K562 (cell line): ENCODE data around the gene HNRNPA2B1. TPM values are rescaled to one million over a fixed set of nuclear protein-coding genes. Genes with fewer than 3 reads are reported as not detected.

Source experiments
- E2F3 ChIP-seq: fragments of 250-450 bp; sonication (Bioruptor Pico); IDR thresholded peaks from 2 replicates; pipeline ENCODE4 v1.4.0; 2020; ENCODE audit warnings: mild to moderate bottlenecking
- ELF2 ChIP-seq: fragments of 250-450 bp; sonication (Bioruptor Pico); IDR thresholded peaks from 2 replicates; pipeline ENCODE4 v1.5.0; 2021; ENCODE audit warnings: mild to moderate bottlenecking
- ETV1 ChIP-seq: fragments of 450-650 bp; conservative IDR thresholded peaks from 2 replicates; pipeline ENCODE4 v1.6.1; 2016; ENCODE audit warnings: missing genetic modification characterization, control low read depth, low read depth, missing compliant biosample characterization
- GABPB1 ChIP-seq: sonication (generic); formaldehyde crosslinking; IDR thresholded peaks from 2 replicates; pipeline ENCODE4 v1.8.0; 2022; ENCODE audit warnings: mild to moderate bottlenecking, missing genetic modification reagents
- GATA2 ChIP-seq: sonication (generic); formaldehyde crosslinking; IDR thresholded peaks from 2 replicates; pipeline ENCODE4 v1.4.0; 2020; ENCODE audit warnings: mild to moderate bottlenecking, missing genetic modification reagents
- GMEB1 ChIP-seq: fragments of 250-450 bp; sonication (Bioruptor Pico); IDR thresholded peaks from 2 replicates; pipeline ENCODE4 v1.4.0; 2020; ENCODE audit warnings: mild to moderate bottlenecking
- HNRNPK ChIP-seq: fragments of 200-400 bp; formaldehyde crosslinking; IDR thresholded peaks from one replicate; pipeline ENCODE4 v1.6.1; 2018; ENCODE audit warnings: mild to moderate bottlenecking, low read depth, low read length; ENCODE audit not compliant: poor library complexity, severe bottlenecking
- MAZ ChIP-seq, 2 experiments: fragments of 450-650 bp in 1 of 2; sonication (generic) in 1 of 2; formaldehyde crosslinking; IDR thresholded peaks in 1 of 2; conservative IDR thresholded peaks in 1 of 2; 2 replicates each; pipeline versions ENCODE4 v1.4.0 to v1.5.0; 2020; ENCODE audit warnings: mild to moderate bottlenecking in 1 of 2, missing genetic modification reagents in 1 of 2
- MBD2 ChIP-seq: sonication (generic); IDR thresholded peaks from 2 replicates; pipeline ENCODE4 v1.6.1; 2016; ENCODE audit warnings: low read depth, borderline replicate concordance
- MEF2A ChIP-seq: IDR thresholded peaks from 2 replicates; pipeline ENCODE4 v1.6.1; 2011; ENCODE audit warnings: low read depth, mild to moderate bottlenecking, low read length, moderate library complexity; ENCODE audit not compliant: control insufficient read depth
- MNT ChIP-seq, 2 experiments: fragments of 450-650 bp; conservative IDR thresholded peaks; 2 replicates each; pipeline ENCODE4 v1.6.1; 2017; ENCODE audit warnings: mild to moderate bottlenecking in 2 of 2, moderate library complexity in 2 of 2
- MXI1 ChIP-seq: IDR thresholded peaks from 2 replicates; pipeline ENCODE4 v1.6.1; 2011; ENCODE audit warnings: low read depth, mild to moderate bottlenecking, improper control_type of control experiment, low read length
- NONO ChIP-seq, 2 experiments: fragments of 200-400 bp in 1 of 2; fragments of 450-650 bp in 1 of 2; formaldehyde crosslinking in 1 of 2; IDR thresholded peaks; 2 replicates each; pipeline ENCODE4 v1.6.1; 2017; ENCODE audit warnings: low read depth in 2 of 2, mild to moderate bottlenecking in 2 of 2, moderate library complexity in 2 of 2, low read length in 1 of 2
- PCBP1 ChIP-seq: fragments of 200-400 bp; formaldehyde crosslinking; IDR thresholded peaks from 2 replicates; pipeline ENCODE4 v1.6.1; 2018; ENCODE audit warnings: mild to moderate bottlenecking, low read depth, low read length; ENCODE audit not compliant: poor library complexity, severe bottlenecking
- RBM34 ChIP-seq: fragments of 200-400 bp; formaldehyde crosslinking; IDR thresholded peaks from 2 replicates; pipeline ENCODE4 v1.6.1; 2018; ENCODE audit warnings: low read length, borderline replicate concordance; ENCODE audit not compliant: insufficient read depth
- RERE ChIP-seq: sonication (generic); formaldehyde crosslinking; IDR thresholded peaks from 2 replicates; pipeline ENCODE4 v1.8.0; 2023; ENCODE audit warnings: missing genetic modification reagents, mild to moderate bottlenecking, borderline replicate concordance
- RNF2 ChIP-seq: sonication (generic); IDR thresholded peaks from 2 replicates; pipeline ENCODE4 v1.6.1; 2016
- ZKSCAN1 ChIP-seq: fragments of 150-350 bp; IDR thresholded peaks from 2 replicates; pipeline ENCODE4 v1.6.1; 2016; ENCODE audit warnings: low read depth, low read length
- ZNF311 ChIP-seq: fragments of 250-450 bp; sonication (Bioruptor Pico); IDR thresholded peaks from 2 replicates; pipeline ENCODE4 v1.4.0; 2020; ENCODE audit warnings: mild to moderate bottlenecking, moderate library complexity
- polyA plus RNA-seq, 8 experiments: library from polyadenylated mRNA; depleted of rRNA in 4 of 8; stranded (reverse) in 5 of 8; unstranded in 3 of 8; fragments of >200 nt; fragmentation: Nextera tagmentation in 2 of 8; fragmentation: Illumina TruSeq in 1 of 8; extraction: Ambion mirVana in 2 of 8; extraction: Trizol in 1 of 8; gene quantifications; 2 replicates each; pipeline versions ENCODE4 v1.2.1 to v1.2.3, GENCODE V29; 2011 to 2014; ENCODE audit warnings: inconsistent platforms in 1 of 8, missing spikeins in 1 of 8
- total RNA-seq, 7 experiments: library from RNA; depleted of rRNA in 6 of 7; stranded (reverse); fragments of >200 nt in 6 of 7; fragmentation: Illumina TruSeq in 2 of 7; extraction: Trizol in 2 of 7; gene quantifications; 2 replicates each; pipeline versions ENCODE4 v1.2.1 to v1.2.3, GENCODE V29; 2011 to 2021; ENCODE audit warnings: low replicate concordance in 1 of 7

The HNRNPA2B1 gene
- total and polyA plus RNA-seq, 9 of the 15 experiments (the other 6 are each of a cell fraction or from before 2014, with no cell fraction given) = 630 to 1,989 (median 865) TPM

- TF ChIP-seq GABPB1 (CRISPR knock-in tag) = no peak; the same call in 1 of the 2 replicates
- TF ChIP-seq ELF2 = peak; percentile 75; the same call in 1 of the 2 replicates
- no peak for TF ChIP-seq ZNF311 (CRISPR knock-in tag)
- no peak for TF ChIP-seq GATA2
- TF ChIP-seq E2F3 (CRISPR knock-in tag) = peak; percentile 94
- TF ChIP-seq MBD2 = peak; percentile 55
- peak; percentile 16 for TF ChIP-seq HNRNPK
- TF ChIP-seq NONO (IDR thresholded peaks at IDR 0.05; ENCODE audit: low read depth in 2 of 2, low read length in 1 of 2) = peak; percentile 9 to 64; a peak in 3 of 4 replicates
- peak; percentile 77 to 86 for TF ChIP-seq MAZ (CRISPR knock-in tag; conservative IDR thresholded peaks at IDR 0.05 in 1 of 2, IDR thresholded peaks at IDR 0.05 in 1 of 2)
- no peak for TF ChIP-seq RBM34
- no peak for TF ChIP-seq RERE (CRISPR knock-in tag)
- TF ChIP-seq ZKSCAN1 = no peak; the same call in 1 of the 2 replicates
- peak; percentile 63 for TF ChIP-seq ETV1
- no peak for TF ChIP-seq MEF2A
- peak; percentile 6 to 36; a peak in 2 of 4 replicates for TF ChIP-seq MNT (conservative IDR thresholded peaks at IDR 0.05)
- TF ChIP-seq GMEB1 (CRISPR knock-in tag) = peak; percentile 9
- TF ChIP-seq PCBP1 = peak; percentile 99
- TF ChIP-seq RNF2 = peak; percentile 74
- no peak for TF ChIP-seq MXI1
Measured at GRCh38 chr7:26201247-26202018, 887 bp upstream of the HNRNPA2B1 start, which contains the start of gene CBX3 (continued).
